DMS 273 (cell line): ENCODE results near the gene G6PC3.

Experiments
- DNase-seq: peaks from one replicate; lab custom pipeline; 2025; ENCODE audit not compliant: unreplicated experiment; lab: John Stamatoyannopoulos, UW

Gene G6PC3

DNA sequence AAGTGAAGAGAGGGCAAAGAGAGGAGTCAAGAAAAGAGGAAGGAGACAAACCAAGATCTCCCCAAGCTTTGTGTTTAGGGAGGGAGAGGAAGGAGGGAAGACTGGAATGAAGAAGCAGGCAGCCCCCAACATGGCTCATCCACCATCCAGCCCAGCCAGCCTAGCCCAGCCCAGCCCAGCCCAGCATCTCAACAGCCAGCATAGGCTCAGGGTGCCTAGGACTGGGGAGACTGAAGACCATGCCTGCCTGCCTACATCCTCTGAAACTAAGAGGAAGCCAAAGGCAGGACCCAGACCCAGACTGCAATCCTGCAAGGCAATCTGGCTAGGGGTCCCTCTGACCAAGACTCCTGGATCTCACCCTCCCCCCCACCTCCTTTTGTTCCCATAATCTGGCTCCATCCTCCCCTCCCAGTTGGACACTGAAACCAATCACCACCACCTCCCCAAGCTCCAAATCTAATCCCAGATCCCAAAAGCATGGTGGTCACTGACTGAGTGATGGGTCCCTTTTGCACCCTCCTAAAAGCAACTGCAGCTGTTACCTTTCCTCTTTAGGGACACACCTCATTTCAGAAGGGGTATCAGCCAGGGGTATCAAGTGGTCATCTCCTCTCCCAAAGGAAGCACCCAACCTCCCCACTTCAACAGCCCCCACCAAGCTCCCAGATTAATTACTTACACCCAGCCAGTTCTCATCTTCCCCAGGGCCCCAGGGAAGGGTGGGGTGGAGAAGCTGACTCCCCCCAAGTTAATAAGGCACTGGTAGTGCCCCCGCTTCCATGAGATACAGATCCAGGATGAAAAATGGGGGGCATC, 51.7 kb downstream of the G6PC3 start:
- DNase-seq, result no peak

GRCh38 chr17:44122816-44123355, 52.4 kb downstream of the G6PC3 start:
- DNase-seq, result peak; percentile 41

- DNase-seq, result peak; percentile 98
Observed at GRCh38 chr17:44123356-44124117, 53.0 kb downstream of the G6PC3 start, which contains the start of gene HDAC5. HDAC5 (minus strand) TSS chr17:44123641; CDS start chr17:44117515, 6,126 bp downstream.

DNA sequence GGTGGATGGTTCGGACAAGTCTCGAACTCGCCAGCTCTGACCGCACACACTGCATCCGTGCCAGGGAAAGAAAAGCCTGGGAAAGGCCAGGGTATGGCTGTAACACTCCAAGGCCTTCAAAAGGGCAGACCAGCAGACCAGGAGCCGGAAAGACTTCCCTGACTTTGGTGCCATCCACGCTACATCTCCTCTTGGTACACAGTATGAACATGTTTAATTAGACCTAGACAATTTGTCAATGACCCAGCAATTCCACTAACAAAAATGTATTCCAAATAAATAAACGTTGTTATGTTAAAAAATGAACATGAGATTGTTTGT, 53.5 kb downstream of the G6PC3 start:
- DNase-seq, result no peak
